ENCODE data around the gene SMCO1. TPM values are rescaled to one million over a fixed set of nuclear protein-coding genes. Genes with fewer than 3 reads are reported as not detected.
"Not testable (repeated sequence)": the region's sequence is repeated elsewhere in the genome, so short reads cannot be mapped to it uniquely, and the experiment has no call there.

Gene SMCO1
- total RNA-seq, 1 donor from 2014 or later: not detected

DNA sequence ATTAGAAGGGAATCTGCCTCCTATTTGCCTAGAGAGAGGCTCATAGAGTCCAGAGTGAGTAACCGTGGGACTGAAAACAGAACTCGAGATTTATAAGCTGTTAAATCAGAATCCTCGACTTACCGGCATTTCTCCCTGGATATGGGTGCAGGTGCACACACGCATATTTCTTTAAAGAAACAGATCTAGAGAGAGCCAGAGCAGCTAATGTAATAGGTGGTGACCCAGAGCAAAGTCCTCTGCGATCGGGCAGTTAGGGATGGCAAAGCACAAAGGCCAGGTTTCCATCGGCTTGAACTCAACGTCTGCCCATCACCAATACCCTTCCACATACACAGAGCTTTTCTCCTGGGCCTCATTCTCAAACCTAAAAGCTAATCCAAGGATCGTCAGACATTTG, 25.4 kb downstream of the SMCO1 start:
- DNase-seq: no peak

GRCh38 chr3:196486263-196486662, 28.9 kb downstream of the SMCO1 start:
- no peak for DNase-seq

DNA sequence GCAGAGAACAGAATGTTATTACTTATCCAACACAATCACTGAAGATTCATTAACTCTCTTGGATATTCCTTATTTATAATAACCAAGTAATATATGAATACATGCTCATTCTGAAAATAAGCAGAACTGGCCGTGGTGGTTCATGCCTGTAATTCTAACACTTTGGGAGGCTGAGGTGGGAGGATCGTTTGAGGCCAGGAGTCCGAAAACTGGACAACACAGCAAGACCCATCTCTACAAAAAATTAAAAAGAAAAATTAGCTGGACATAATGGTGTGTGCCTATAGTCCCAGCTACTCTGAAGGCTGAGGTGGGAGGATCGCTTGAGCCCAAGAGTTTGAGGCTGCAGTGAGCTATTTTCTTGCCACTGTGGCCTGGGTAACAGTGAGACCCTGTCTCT, 37.5 kb downstream of the SMCO1 start:
- no peak for DNase-seq

DNA sequence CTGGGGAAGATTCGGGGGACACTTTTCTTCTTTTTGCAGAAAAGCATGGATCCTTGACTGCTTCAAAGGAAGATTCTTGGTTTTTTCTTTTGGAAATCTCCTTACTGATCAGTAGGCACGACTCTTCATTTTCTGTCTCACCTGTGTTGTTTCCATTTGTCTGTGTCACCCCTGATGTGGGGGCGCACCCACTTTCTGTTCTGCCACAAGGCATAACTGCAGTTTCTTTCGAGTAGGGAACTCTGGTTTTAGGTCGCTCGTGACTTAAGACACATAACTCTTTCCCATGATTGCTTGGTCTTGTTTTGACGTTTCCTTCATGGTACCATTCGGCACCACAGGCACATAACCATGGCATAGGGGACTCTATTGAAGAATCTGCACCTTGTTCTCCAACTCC, 42.9 kb downstream of the SMCO1 start:
- DNase-seq: no peak

DNA sequence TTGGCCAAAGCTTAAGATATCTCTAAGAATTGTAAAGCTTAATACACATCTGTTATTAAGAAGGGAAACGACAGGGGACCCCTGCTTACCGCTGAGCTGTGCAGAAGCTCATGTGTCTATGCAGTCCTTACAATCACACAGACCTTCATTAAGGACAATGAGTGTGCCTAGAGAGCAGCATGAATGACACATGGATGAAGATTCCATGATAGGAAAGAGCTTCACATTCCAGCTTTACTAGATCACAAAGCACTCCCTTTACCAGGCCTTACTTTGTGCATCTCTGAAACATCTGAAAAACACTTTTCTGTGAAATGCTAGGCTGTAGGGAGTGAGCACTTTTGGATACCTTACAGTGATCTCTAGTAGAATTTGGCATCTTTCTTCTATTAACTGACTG, 43.6 kb downstream of the SMCO1 start:
- no peak for DNase-seq

- not testable (repeated sequence) for DNase-seq
These were observed 45.0 kb downstream of the SMCO1 start for GRCh38 chr3:196470182-196470581.

DNA sequence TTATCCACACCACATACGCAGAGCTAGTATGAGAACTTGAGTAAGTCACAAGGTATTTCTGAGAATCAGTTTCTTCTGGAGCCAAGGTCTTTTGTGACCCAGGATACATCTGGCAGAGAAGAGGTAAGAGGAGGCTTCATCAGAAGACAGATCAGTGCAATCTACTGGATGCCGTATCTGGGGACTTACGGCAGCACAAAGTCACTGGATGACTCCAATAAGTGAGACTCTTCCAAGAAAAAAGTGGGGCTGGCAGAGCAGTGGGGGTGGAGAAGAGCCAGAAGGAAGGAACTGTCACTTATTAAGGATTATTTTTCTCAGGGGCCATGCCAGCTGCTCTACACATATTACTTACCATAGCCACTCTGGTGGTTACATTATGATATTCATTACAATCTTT, 51.3 kb downstream of the SMCO1 start:
- DNase-seq: no peak

DNA sequence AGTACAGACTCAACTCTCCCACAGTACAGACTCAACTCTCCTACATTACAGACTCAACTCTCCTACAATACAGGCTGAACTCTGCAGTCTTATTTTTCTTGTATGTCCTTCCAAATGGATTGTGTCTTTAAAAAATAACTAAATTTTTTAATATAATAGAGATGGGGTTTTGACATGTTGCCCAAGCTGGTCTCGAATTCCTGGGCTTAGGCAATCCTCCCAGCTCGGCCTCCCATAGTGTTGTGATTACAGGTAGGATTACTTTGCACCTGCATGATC, 51.7 kb downstream of the SMCO1 start:
- no peak for DNase-seq

DNA sequence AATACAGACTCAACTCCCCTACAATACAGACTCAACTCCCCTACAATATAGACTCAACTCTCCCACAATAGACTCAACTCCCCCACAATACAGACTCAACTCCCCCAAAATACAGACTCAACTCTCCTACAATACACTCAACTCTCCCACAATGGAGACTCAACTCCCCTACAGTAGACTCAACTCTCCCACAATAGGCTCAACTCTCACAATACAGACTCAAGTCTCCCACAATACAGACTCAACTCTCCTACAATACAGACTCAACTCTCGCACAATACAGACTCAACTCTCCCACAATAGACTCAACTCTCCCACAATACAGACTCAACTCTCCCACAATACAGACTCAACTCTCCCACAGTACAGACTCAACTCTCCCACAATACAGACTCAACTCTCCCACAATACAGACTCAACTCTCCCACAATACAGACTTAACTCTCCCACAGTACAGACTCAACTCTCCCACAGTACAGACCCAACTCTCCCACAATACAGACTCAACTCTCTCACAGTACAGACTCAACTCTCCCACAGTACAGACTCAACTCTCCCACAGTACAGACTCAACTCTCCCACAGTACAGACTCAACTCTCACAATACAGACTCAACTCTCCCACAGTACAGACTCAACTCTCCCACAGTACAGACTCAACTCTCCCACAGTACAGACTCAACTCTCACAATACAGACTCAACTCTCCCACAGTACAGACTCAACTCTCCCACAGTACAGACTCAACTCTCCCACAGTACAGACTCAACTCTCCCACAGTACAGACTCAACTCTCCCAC, 52.3 kb downstream of the SMCO1 start:
- DNase-seq: not testable (repeated sequence)

GRCh38 chr3:196458063-196458462, 57.1 kb downstream of the SMCO1 start:
- no peak for DNase-seq

GRCh38 chr3:196457470-196457869, 57.7 kb downstream of the SMCO1 start:
- not testable (repeated sequence) for DNase-seq

Small RNAs within 50 kb of the gene (small RNA-seq; reads per million reads assigned to genes)
- gene RPS29P3: not detected

Other genes starting within 250 kb of the SMCO1 start
- gene PCYT1A, start 227.6 kb downstream of the SMCO1 start, total RNA-seq: 18.6 TPM
- gene DYNLT2B, start 197.1 kb downstream of the SMCO1 start, total RNA-seq: 33.8 TPM
- gene TM4SF19, start 177.0 kb downstream of the SMCO1 start, total RNA-seq: not detected
- gene UBXN7, start 82.9 kb downstream of the SMCO1 start, total RNA-seq: 65.0 TPM
- gene RNF168, start 11.6 kb downstream of the SMCO1 start, total RNA-seq: 25.9 TPM
- 3.4 TPM for gene WDR53, start 53.2 kb upstream of the SMCO1 start, total RNA-seq
- 50.5 TPM for gene FBXO45, start 53.3 kb upstream of the SMCO1 start, total RNA-seq
- 1.2 TPM for gene NRROS, start 124.3 kb upstream of the SMCO1 start, total RNA-seq
- gene CEP19, start 196.9 kb upstream of the SMCO1 start, total RNA-seq: 8.0 TPM
- gene PIGX, start 197.0 kb upstream of the SMCO1 start, total RNA-seq: 46.6 TPM
- gene PAK2, start 224.5 kb upstream of the SMCO1 start, total RNA-seq: 54.4 TPM

Measured in occipital lobe (tissue), 3 donors.